ENCODE results near the gene HS1BP3. TPM values are rescaled to one million over a fixed set of nuclear protein-coding genes. Genes with fewer than 3 reads are reported as not detected.

HS1BP3 gene
- total and polyA plus RNA-seq, 2 of the 4 experiments (the other 2 are of a cell fraction), result 9.0 to 14.8 TPM

GRCh38 chr2:20689428-20690264 lies 38.7 kb upstream of the HS1BP3 start:
- no TSS peak for BruUV-seq (replicated peaks)
- whole genome bisulfite sequencing, 2 experiments (ENCODE audit: extremely low coverage in 2 of 2, insufficient read length in 1 of 2), result 68% methylated on average over 6 of the region's 11 CpGs; no CpG with 5 or more reads in 1 of the 2 experiments
- POLR2A ChIA-PET (ENCODE audit: unreplicated experiment), result no interaction called here
- TF ChIP-seq ELK1 (IDR thresholded peaks at IDR 0.05; ENCODE audit: borderline replicate concordance, low read depth, low read length), result no peak
- no peak for TF ChIP-seq SMC3 (IDR thresholded peaks at IDR 0.05; ENCODE audit: low read depth, low read length)
- no peak for TF ChIP-seq MAZ (IDR thresholded peaks at IDR 0.05; ENCODE audit: borderline replicate concordance, low read depth, low read length)
- TF ChIP-seq MXI1 (IDR thresholded peaks at IDR 0.05; ENCODE audit: borderline replicate concordance, low read depth, low read length), result no peak
- TF ChIP-seq FOS (IDR thresholded peaks at IDR 0.05; ENCODE audit: low read depth, low read length), result no peak
- TF ChIP-seq MAFK (IDR thresholded peaks at IDR 0.05; ENCODE audit: low read depth, low read length), result no peak
- TF ChIP-seq RAD21 (IDR thresholded peaks at IDR 0.05; ENCODE audit: low read length), result no peak
- no peak for TF ChIP-seq CTCF (conservative IDR thresholded peaks at IDR 0.05; ENCODE audit: low read depth, low read length)
- TF ChIP-seq RCOR1 (IDR thresholded peaks at IDR 0.05; ENCODE audit: insufficient replicate concordance, low read length), result no peak
- no peak for TF ChIP-seq CHD1 (IDR thresholded peaks at IDR 0.05; ENCODE audit: low read depth, low read length)
- TF ChIP-seq RFX5 (IDR thresholded peaks at IDR 0.05; ENCODE audit: low read depth, low read length), result no peak
- no peak for TF ChIP-seq NFE2L2 (IDR thresholded peaks at IDR 0.05; ENCODE audit: low read depth, low read length)
- TF ChIP-seq POLR2A (IDR thresholded peaks at IDR 0.05; ENCODE audit: low read depth, low read length), result no peak
- TF ChIP-seq, protein P1, sequence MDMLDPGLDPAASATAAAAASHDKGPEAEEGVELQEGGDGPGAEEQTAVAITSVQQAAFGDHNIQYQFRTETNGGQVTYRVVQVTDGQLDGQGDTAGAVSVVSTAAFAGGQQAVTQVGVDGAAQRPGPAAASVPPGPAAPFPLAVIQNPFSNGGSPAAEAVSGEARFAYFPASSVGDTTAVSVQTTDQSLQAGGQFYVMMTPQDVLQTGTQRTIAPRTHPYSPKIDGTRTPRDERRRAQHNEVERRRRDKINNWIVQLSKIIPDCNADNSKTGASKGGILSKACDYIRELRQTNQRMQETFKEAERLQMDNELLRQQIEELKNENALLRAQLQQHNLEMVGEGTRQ (IDR thresholded peaks at IDR 0.05; ENCODE audit: low read depth, low read length), result no peak
- TF ChIP-seq CEBPB (IDR thresholded peaks at IDR 0.05; ENCODE audit: low read depth, low read length), result no peak

More at GRCh38 chr2:20689428-20690264, 38.7 kb upstream of the HS1BP3 start:
- Histone ChIP-seq H2BK120ac (ENCODE audit: low read depth, low read length) (no peak overlapping the region), H3K4me1 (ENCODE audit: control insufficient read depth, insufficient read depth, low read length) (0 out of 2 replicates have a peak, but pooled peaks cover 3% of the 10 kb centered on the region), H3K14ac (replicated peaks; ENCODE audit: low read depth, low read length) (no peak overlapping the region), H2BK15ac (ENCODE audit: low read depth, low read length) (no peak overlapping the region), H3K4ac (ENCODE audit: low read depth, low read length) (no peak overlapping the region), H3K4me2 (ENCODE audit: low read depth, low read length) (no peak overlapping the region), H3K79me1 (ENCODE audit: low read depth in 1 of 2, low read length in 2 of 2) (no peaks in the 10 kb centered on the region), H3K9ac (ENCODE audit: low read depth, low read length) (no peak overlapping the region), H2AFZ (replicated peaks; ENCODE audit: low read length, poor library complexity) (no peak overlapping the region), H2BK5ac (ENCODE audit: low read depth, low read length, poor library complexity, severe bottlenecking) (no peak overlapping the region), H4K8ac (ENCODE audit: low read depth in 2 of 2, low read length in 2 of 2) (no peak overlapping the region), H3K9me3 (ENCODE audit: control insufficient read depth, insufficient read depth, low read length) (no peaks in the 10 kb centered on the region), H3K56ac (ENCODE audit: extremely low read depth, insufficient read depth, low read length) (no peak overlapping the region), H2AK9ac (replicated peaks; ENCODE audit: low read depth, low read length, poor library complexity) (no peak overlapping the region), H3K9me1 (ENCODE audit: insufficient read depth, low read length) (no peaks in the 10 kb centered on the region; the same call in 1 of the 2 replicates), H4K5ac (ENCODE audit: low read depth, low read length) (no peak overlapping the region), H4K91ac (ENCODE audit: insufficient read depth, low read depth, low read length) (no peak overlapping the region), H4K20me1 (ENCODE audit: insufficient read depth, low read length) (no peaks in the 10 kb centered on the region), H3K4me3 (ENCODE audit: insufficient read depth, low read depth, low read length) (no peak overlapping the region), H3K36me3 (ENCODE audit: control insufficient read depth, insufficient read depth, low read length) (peaks cover 5% of the 10 kb centered on the region), H3K27me3 (ENCODE audit: control insufficient read depth, insufficient read depth, low read length) (no peaks in the 10 kb centered on the region), H3K23ac (ENCODE audit: low read depth, low read length) (no peak overlapping the region), H3K27ac (ENCODE audit: insufficient read depth, low read length) (no peak overlapping the region), H2AK5ac (ENCODE audit: low read depth, low read length) (no peak overlapping the region), H3K18ac (ENCODE audit: low read depth, low read length) (no peak overlapping the region), H2BK20ac (ENCODE audit: low read depth, low read length) (no peak overlapping the region)
- dilution Hi-C loops (cut with HindIII; ENCODE audit: low sequenced_read_pairs, unreplicated experiment), result loop anchor here (25.0 kb wide), 1 partner anchor 248 kb away; no protein-coding TSS in a partner anchor
- ATAC-seq (ENCODE audit: low read depth), result no peak
- in situ Hi-C loops (cut with MboI; ENCODE audit: low sequenced_read_pairs), result no loop called here
- intact Hi-C loops (cut with micrococcal nuclease), result loop anchor here (5.0 kb wide), 1 partner anchor 63 kb away; no protein-coding TSS in a partner anchor
- no peak for DNase-seq
- CTCF ChIA-PET, result no interaction called here
